NOMO-1 treated with DMSO at 0.1 percent for 48 hours (cell line): ENCODE results near the gene NEIL3.
"Not testable (repeated sequence)": the region's sequence is repeated elsewhere in the genome, so short reads cannot be mapped to it uniquely, and the experiment has no call there.

ENCODE experiments used
- DNase-seq: peaks from one replicate; lab custom pipeline; 2025; ENCODE audit not compliant: unreplicated experiment; lab: John Stamatoyannopoulos, UW

Gene NEIL3

DNA sequence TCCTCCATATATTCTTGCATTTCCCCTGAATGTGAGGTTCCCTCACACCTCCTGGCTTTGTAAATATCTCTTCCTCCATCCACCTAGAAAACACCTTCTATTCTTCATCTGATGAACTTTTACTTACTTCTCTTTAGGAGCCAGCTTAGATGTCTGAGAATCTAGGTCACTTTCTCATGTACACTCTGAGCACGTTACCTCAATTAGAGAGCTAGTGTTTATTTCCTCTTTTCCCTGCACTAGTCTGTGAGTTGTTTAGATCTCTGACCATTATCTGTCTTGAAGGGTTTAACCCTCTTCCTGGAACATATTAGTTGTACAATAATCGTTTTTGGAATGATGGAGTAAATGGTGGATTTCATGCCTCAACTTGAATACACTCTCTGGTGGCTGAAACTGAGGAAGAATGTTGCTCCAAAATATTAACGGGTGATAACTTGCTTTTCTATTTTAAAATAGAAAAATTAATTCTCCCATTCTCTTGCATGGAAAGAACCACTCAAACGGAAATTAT, 8.5 kb upstream of the NEIL3 start:
- peak; percentile 91 for DNase-seq

- no peak for DNase-seq
Observed at GRCh38 chr4:177302371-177303100, 7.1 kb upstream of the NEIL3 start.

- no peak for DNase-seq
Observed at GRCh38 chr4:177304094-177304493, 5.6 kb upstream of the NEIL3 start.

DNA sequence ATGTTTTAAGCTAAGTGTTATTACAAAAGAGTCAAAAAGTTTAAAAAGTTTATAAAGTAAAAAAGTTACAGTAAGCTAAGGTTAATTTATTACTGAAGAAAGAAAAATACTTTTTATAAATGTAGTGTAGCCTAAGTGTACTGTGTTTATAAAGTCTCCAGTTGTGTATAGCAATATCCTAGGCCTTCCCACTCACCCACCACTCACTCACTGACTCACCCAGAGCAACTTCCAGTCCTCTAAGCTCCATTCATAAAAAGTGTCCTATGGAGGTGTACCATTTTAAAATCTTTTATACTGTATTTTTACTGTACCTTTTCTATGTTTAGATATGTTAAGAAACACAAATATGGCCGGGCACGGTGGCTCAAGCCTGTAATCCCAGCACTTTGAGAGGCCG, 4.8 kb upstream of the NEIL3 start:
- not testable (repeated sequence) for DNase-seq

DNA sequence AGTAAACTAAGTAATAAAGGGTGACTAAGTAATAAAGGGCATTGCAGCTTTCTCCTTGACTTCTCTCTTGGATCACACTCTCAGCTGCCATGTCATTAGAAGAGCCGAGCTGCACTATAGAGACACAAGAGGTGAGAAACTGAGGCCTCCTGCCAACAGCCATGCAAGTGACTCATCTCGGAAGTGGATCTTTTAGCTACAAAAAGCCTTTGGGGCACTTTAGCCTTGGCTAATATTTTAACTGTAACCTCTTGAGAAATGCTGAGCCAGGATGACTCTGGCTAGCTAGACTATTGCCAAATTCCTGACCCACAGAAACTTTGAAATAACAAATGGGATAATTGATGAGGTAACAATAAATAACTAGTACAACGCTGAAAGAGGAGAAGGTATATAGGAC, 1.5 kb upstream of the NEIL3 start:
- DNase-seq, result peak; percentile 93

- peak; percentile 76 for DNase-seq
Observed at GRCh38 chr4:177308847-177309521, 690 bp upstream of the NEIL3 start.

DNA sequence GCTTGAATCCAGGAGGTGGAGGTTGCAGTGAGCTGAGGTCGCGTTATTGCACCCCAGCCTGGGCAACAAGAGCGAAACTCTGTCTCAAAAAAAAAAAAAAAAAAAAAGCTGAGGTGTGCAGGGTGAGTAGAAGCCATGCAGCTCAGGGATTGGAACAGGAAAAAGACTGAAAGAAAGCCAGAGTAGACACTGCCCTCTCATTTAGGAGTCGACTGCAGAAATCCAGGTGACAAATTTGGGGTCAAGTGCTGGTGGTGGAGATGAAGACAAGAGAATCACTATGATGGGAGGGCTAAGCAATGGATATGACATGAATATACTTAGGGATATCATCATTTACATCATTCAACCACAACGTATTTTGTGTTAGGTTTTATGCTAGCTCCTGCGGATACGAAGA, 1.9 kb downstream of the NEIL3 start:
- DNase-seq, result no peak

- peak; percentile 60 for DNase-seq
Observed at GRCh38 chr4:177313263-177313662, 3.6 kb downstream of the NEIL3 start.

GRCh38 chr4:177315767-177316464, 6.2 kb downstream of the NEIL3 start:
- peak; percentile 38 for DNase-seq

- no peak for DNase-seq
Observed at GRCh38 chr4:177320721-177321120, 11.0 kb downstream of the NEIL3 start.

- no peak for DNase-seq
Observed at GRCh38 chr4:177321647-177322046, 12.0 kb downstream of the NEIL3 start.

- no peak for DNase-seq
Observed at GRCh38 chr4:177322266-177322665, 12.6 kb downstream of the NEIL3 start.

GRCh38 chr4:177322881-177323280, 13.2 kb downstream of the NEIL3 start:
- DNase-seq, result no peak

- no peak for DNase-seq
Observed at GRCh38 chr4:177323416-177323815, 13.7 kb downstream of the NEIL3 start.

- no peak for DNase-seq
Observed at GRCh38 chr4:177332119-177332518, 22.4 kb downstream of the NEIL3 start.

DNA sequence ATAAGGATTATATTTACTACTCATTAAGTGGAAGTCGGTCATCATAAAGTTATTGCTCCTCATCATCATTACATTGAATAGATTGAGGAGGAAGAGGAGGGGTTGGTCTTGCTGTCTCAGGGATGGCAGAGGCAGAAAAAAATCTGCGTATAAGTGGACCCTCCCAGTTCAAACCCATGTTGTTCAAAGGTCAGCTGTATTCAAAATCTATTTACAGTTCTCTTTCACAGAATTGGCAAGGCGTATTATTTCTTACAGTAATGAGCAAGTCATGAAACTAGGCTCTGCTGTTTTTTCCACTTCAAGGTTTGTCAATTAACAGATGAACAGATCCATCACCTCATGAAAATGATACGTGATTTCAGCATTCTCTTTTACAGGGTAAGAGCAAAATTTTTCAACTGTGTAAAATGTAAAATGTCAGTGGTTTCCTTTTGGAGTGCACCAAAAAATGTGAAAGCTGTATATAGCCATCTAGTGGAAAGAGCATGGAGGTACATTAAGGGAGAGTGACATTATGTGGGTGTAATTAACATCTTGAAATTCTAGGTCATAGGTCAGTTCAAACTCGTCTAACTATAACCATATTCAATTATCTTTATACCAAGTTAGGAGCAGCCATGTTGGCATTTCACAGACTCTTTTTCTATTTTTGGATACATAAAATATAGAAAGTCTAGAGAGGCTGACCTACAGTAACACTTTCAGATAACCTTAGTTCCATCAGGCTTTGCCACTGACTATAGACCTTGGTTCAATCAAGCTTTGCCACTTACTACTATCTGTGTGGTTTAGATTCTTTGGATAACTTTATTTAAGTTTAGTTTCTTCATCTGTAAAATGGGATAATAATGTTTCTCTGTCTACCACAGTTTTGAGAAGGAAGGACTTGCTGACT, 30.1 kb downstream of the NEIL3 start:
- peak; percentile 76 for DNase-seq

- no peak for DNase-seq
Observed at GRCh38 chr4:177348348-177348747, 38.7 kb downstream of the NEIL3 start.

GRCh38 chr4:177349191-177349590, 39.5 kb downstream of the NEIL3 start:
- no peak for DNase-seq

- no peak for DNase-seq
Observed at GRCh38 chr4:177351622-177352244, 42.1 kb downstream of the NEIL3 start.

DNA sequence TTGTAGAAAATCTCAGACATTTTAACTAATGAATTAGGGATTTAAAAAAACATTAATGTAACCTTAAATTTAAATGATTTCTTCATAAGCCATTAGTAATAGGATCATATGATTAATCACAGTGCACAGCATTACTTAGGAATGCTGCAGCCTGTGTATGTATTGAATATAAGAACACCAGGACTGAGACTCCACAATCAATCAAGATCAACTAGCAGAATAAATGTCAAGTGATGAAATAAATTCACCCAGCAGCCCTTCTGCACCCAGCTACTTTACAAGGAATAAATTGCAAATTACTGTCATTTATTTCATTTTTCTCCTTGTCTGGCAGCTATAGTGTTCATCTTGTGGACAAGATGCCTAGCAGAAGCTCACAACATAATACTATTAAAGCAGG, 46.5 kb downstream of the NEIL3 start:
- DNase-seq, result no peak
